HEK293T (cell line): Measurements from ENCODE around the gene PARVB.

Source experiments
- CTCF ChIA-PET: fragments of 350-600 bp; formaldehyde crosslinking; extraction: SDS; loops from one replicate; lab custom pipeline; 2021; ENCODE audit warnings: antibody characterized with exemption, inconsistent platforms; lab: Yijun Ruan, JAX
- POLR2A ChIA-PET: fragments of 350-600 bp; formaldehyde crosslinking; extraction: SDS; loops from one replicate; lab custom pipeline; 2020; ENCODE audit warnings: antibody characterized with exemption, inconsistent platforms; lab: Yijun Ruan, JAX
- DNase-seq: peaks from one replicate; pipeline ENCODE4 v3.0.0; 2012; ENCODE audit warnings: mixed read lengths; ENCODE audit errors: extremely low spot score
- ARNT ChIP-seq: fragments of 450-650 bp; IDR thresholded peaks from 2 replicates; pipeline ENCODE4 v1.6.1; 2017; ENCODE audit warnings: mild to moderate bottlenecking
- BHLHE40 ChIP-seq: fragments of 450-650 bp; IDR thresholded peaks from 2 replicates; pipeline ENCODE4 v1.6.1; 2016; ENCODE audit warnings: mild to moderate bottlenecking, moderate library complexity, borderline replicate concordance
- CTBP1 ChIP-seq: fragments of 450-650 bp; IDR thresholded peaks from 2 replicates; pipeline ENCODE4 v1.6.1; 2016; ENCODE audit warnings: borderline replicate concordance
- ELF4 ChIP-seq: fragments of 450-650 bp; IDR thresholded peaks from 2 replicates; pipeline ENCODE4 v1.6.1; 2017; ENCODE audit warnings: antibody characterized with exemption
- FOXA1 ChIP-seq: fragments of 450-650 bp; IDR thresholded peaks from 2 replicates; pipeline ENCODE4 v1.6.1; 2016; ENCODE audit warnings: mild to moderate bottlenecking
- FOXK2 ChIP-seq: fragments of 450-650 bp; IDR thresholded peaks from 2 replicates; pipeline ENCODE4 v1.6.1; 2016; ENCODE audit warnings: mild to moderate bottlenecking
- FOXM1 ChIP-seq: fragments of 450-650 bp; IDR thresholded peaks from 2 replicates; pipeline ENCODE4 v1.6.1; 2017; ENCODE audit warnings: mild to moderate bottlenecking, borderline replicate concordance
- HDGF ChIP-seq: fragments of 450-650 bp; IDR thresholded peaks from 2 replicates; pipeline ENCODE4 v1.6.1; 2017; ENCODE audit warnings: antibody characterized with exemption, borderline replicate concordance
- L3MBTL2 ChIP-seq: fragments of 450-650 bp; conservative IDR thresholded peaks from 2 replicates; pipeline ENCODE4 v1.6.1; 2016; ENCODE audit warnings: mild to moderate bottlenecking
- LEF1 ChIP-seq: fragments of 450-650 bp; IDR thresholded peaks from 2 replicates; pipeline ENCODE4 v1.6.1; 2017; ENCODE audit warnings: mild to moderate bottlenecking, borderline replicate concordance
- NFRKB ChIP-seq: fragments of 450-650 bp; IDR thresholded peaks from 2 replicates; pipeline ENCODE4 v1.6.1; 2016; ENCODE audit warnings: mild to moderate bottlenecking, moderate library complexity
- PKNOX1 ChIP-seq: fragments of 450-650 bp; IDR thresholded peaks from 2 replicates; pipeline ENCODE4 v1.6.1; 2016
- SP1 ChIP-seq: fragments of 450-650 bp; IDR thresholded peaks from 2 replicates; pipeline ENCODE4 v1.6.1; 2017
- SUZ12 ChIP-seq: fragments of 450-650 bp; IDR thresholded peaks from 2 replicates; pipeline ENCODE4 v1.6.1; 2016; ENCODE audit warnings: mild to moderate bottlenecking
- TARDBP ChIP-seq: fragments of 450-650 bp; IDR thresholded peaks from 2 replicates; pipeline ENCODE4 v1.6.1; 2016
- ZNF384 ChIP-seq: fragments of 450-650 bp; IDR thresholded peaks from 2 replicates; pipeline ENCODE4 v1.6.1; 2016

PARVB gene

GRCh38 chr22:44192816-44193534, 168.9 kb downstream of the PARVB start:
- ChIA-PET CTCF (no interaction called here), POLR2A (interaction anchor here (1.1 kb wide), 1 partner anchor 12 kb away, joined by 4 read pairs; the partner anchor contains the start of gene PARVG)
- no peak for TF ChIP-seq L3MBTL2
- TF ChIP-seq SP1 = no peak
- TF ChIP-seq FOXA1 = no peak
- no peak for TF ChIP-seq FOXK2
- TF ChIP-seq TARDBP = no peak
- TF ChIP-seq NFRKB = no peak
- no peak for TF ChIP-seq ZNF384
- no peak for DNase-seq

GRCh38 chr22:44193535-44193891, 169.4 kb downstream of the PARVB start:
- ChIA-PET CTCF (no interaction called here), POLR2A (no interaction called here)
- TF ChIP-seq ZNF384 (no peak), SP1 (no peak), SUZ12 (no peak), BHLHE40 (no peak), ARNT (no peak), NFRKB (no peak), L3MBTL2 (no peak), LEF1 (no peak), FOXK2 (no peak), CTBP1 (no peak), TARDBP (no peak), HDGF (no peak), PKNOX1 (no peak), FOXM1 (no peak), ELF4 (no peak), FOXA1 (no peak)
- no peak for DNase-seq

GRCh38 chr22:44194569-44194968, 170.5 kb downstream of the PARVB start:
- POLR2A ChIA-PET = no interaction called here
- CTCF ChIA-PET = no interaction called here
- DNase-seq = no peak
- TF ChIP-seq CTBP1 (no peak), ZNF384 (no peak), HDGF (no peak), ARNT (no peak), SUZ12 (no peak), BHLHE40 (no peak), SP1 (no peak), NFRKB (no peak), LEF1 (no peak), TARDBP (no peak), FOXK2 (no peak), ELF4 (no peak), PKNOX1 (no peak), FOXM1 (no peak), L3MBTL2 (no peak), FOXA1 (no peak)

DNA sequence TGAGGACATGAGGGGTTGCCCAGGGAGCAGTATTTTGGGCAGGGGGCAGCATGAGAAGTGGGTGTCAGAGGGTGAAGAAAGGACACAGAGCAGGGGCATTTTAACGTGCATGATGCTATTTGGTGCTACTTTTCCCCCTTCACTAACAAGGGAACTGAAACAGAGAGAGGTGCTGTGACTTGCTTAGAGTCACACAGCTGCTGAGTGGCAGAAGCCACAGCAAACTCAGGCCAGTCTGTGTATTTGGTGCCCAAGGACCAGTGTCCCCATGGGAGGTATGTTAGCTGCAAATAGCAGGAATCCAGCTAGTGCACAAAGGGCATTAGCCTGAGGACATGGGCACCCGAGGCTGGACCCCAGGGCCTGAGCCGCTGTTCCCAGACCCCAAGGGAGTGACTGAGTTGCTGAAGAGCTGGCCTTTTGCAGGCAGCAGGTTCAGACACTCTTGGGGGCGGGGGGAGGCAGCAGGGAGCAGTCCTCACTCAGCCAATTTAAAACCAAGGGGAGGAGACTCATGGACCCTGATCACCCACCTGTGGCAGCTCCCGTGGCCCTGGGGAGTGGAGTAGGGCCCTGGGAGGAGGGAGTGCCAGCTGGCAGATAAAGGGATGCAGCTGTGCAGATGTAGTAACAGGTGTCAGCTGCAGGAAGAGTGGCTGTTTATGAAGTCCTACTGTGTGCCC, 171.2 kb downstream of the PARVB start:
- CTCF ChIA-PET = no interaction called here
- POLR2A ChIA-PET = no interaction called here
- DNase-seq = no peak
- TF ChIP-seq CTBP1 (no peak), TARDBP (no peak), SUZ12 (no peak), ZNF384 (no peak), LEF1 (no peak), PKNOX1 (no peak), SP1 (no peak), FOXA1 (no peak), NFRKB (no peak), L3MBTL2 (no peak), BHLHE40 (no peak), FOXK2 (no peak), HDGF (no peak), FOXM1 (no peak), ARNT (no peak), ELF4 (no peak)

- ChIA-PET CTCF (no interaction called here), POLR2A (no interaction called here)
- no peak for TF ChIP-seq TARDBP
- no peak for TF ChIP-seq HDGF
- no peak for TF ChIP-seq ZNF384
- TF ChIP-seq ELF4 = no peak
- TF ChIP-seq FOXA1 = no peak
- no peak for TF ChIP-seq SUZ12
- TF ChIP-seq LEF1 = no peak
- TF ChIP-seq CTBP1 = no peak
- TF ChIP-seq NFRKB = no peak
- no peak for TF ChIP-seq ARNT
- no peak for TF ChIP-seq BHLHE40
- TF ChIP-seq FOXK2 = no peak
- TF ChIP-seq FOXM1 = no peak
- no peak for TF ChIP-seq PKNOX1
- TF ChIP-seq SP1 = no peak
- TF ChIP-seq L3MBTL2 = no peak
- no peak for DNase-seq
Observed at GRCh38 chr22:44196241-44196640, 172.1 kb downstream of the PARVB start.
